ENCODE measurements around the gene WNT10A. TPM values are rescaled to one million over a fixed set of nuclear protein-coding genes. Genes with fewer than 3 reads are reported as not detected.

The WNT10A gene
- total RNA-seq, 1 donor = not detected

DNA sequence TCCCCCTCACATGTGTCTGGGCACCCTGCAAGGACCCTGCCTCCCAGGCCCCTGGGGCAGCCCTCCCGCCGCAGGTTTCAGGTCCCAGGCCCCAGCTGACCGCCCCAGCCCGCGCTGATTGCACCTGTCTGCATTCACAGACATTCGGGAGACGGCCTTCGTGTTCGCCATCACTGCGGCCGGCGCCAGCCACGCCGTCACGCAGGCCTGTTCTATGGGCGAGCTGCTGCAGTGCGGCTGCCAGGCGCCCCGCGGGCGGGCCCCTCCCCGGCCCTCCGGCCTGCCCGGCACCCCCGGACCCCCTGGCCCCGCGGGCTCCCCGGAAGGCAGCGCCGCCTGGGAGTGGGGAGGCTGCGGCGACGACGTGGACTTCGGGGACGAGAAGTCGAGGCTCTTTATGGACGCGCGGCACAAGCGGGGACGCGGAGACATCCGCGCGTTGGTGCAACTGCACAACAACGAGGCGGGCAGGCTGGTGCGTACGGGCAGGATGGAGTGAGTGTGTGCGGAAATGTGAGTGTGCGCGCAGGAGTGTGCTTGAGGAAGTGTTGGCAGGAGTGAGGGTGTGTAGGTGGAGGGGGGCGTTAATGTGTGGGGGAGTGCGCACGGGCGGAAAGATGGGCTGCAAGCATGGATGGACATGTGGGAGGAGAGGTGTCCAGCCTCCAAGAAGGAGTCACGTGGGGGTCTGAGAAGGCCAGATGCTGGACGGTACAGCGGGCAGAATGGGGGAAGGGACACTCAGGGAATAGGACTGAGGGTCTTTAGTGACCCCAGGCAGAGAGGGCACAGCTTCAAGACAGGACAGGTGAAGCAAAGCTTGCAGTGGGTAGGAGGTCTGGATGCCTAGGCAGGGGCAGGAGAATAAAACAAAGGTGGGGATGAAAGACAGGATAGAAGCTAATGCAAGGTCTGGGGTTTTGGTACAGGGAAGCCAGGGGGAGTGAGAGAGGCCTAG, 9.0 kb upstream of the WNT10A start:
- no peak overlapping the region for H3K4me3 ChIP-seq (ENCODE audit: low read depth, low read length)
- no peak for DNase-seq (ENCODE audit: low read depth)
- TF ChIP-seq, protein P1, sequence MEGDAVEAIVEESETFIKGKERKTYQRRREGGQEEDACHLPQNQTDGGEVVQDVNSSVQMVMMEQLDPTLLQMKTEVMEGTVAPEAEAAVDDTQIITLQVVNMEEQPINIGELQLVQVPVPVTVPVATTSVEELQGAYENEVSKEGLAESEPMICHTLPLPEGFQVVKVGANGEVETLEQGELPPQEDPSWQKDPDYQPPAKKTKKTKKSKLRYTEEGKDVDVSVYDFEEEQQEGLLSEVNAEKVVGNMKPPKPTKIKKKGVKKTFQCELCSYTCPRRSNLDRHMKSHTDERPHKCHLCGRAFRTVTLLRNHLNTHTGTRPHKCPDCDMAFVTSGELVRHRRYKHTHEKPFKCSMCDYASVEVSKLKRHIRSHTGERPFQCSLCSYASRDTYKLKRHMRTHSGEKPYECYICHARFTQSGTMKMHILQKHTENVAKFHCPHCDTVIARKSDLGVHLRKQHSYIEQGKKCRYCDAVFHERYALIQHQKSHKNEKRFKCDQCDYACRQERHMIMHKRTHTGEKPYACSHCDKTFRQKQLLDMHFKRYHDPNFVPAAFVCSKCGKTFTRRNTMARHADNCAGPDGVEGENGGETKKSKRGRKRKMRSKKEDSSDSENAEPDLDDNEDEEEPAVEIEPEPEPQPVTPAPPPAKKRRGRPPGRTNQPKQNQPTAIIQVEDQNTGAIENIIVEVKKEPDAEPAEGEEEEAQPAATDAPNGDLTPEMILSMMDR (IDR thresholded peaks at IDR 0.05; ENCODE audit: insufficient read depth, low read depth, low read length) = no peak

GRCh38 chr2:218872645-218873358, 7.8 kb upstream of the WNT10A start:
- no peak overlapping the region for H3K4me3 ChIP-seq (ENCODE audit: low read depth, low read length)
- TF ChIP-seq, protein P1 (IDR thresholded peaks at IDR 0.05; ENCODE audit: insufficient read depth, low read depth, low read length) = no peak
- DNase-seq (ENCODE audit: low read depth) = no peak

GRCh38 chr2:218873359-218874194, 7.1 kb upstream of the WNT10A start:
- no peak for DNase-seq (ENCODE audit: low read depth)
- H3K4me3 ChIP-seq (ENCODE audit: low read depth, low read length) = no peak overlapping the region
- TF ChIP-seq, protein P1 (IDR thresholded peaks at IDR 0.05; ENCODE audit: insufficient read depth, low read depth, low read length) = no peak

- no peak for DNase-seq (ENCODE audit: low read depth)
- H3K4me3 ChIP-seq (ENCODE audit: low read depth, low read length) = no peak overlapping the region
- TF ChIP-seq, protein P1 (IDR thresholded peaks at IDR 0.05; ENCODE audit: insufficient read depth, low read depth, low read length) = no peak
Observed at GRCh38 chr2:218875692-218876246, 4.9 kb upstream of the WNT10A start.

DNA sequence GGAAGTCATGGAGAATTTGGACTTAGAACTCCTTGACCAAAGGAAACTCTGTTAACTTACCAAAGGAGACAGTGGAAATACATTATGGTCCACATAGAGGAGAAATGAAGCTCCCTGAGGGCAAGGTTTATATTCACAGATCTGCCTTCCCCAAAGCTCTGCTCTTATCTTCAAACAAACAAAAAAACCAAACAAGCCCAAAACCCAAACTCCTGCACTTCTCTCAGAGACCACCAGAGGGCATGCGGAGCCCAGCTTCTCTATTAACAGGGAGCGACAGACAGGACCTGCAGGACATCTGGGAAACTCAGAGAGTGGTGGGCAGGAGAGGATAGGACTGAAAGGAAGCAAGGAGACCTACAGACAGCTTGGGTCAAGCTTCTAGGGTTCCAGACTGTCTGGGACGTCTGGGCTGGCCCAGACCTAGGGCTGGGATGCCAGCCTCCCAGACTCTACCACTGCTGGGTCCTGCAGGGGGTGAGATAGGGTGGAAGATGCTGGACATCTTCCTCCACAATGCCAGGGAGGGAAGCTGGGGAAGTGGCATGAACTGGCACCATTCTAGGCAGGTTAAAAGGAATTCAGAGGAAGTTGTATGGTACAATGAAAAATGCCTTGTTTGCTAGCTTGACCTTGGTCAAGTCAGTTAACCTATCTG, 4.0 kb upstream of the WNT10A start:
- TF ChIP-seq, protein P1 (IDR thresholded peaks at IDR 0.05; ENCODE audit: insufficient read depth, low read depth, low read length) = peak; percentile 99
- peak; percentile 71 for DNase-seq (ENCODE audit: low read depth)

DNA sequence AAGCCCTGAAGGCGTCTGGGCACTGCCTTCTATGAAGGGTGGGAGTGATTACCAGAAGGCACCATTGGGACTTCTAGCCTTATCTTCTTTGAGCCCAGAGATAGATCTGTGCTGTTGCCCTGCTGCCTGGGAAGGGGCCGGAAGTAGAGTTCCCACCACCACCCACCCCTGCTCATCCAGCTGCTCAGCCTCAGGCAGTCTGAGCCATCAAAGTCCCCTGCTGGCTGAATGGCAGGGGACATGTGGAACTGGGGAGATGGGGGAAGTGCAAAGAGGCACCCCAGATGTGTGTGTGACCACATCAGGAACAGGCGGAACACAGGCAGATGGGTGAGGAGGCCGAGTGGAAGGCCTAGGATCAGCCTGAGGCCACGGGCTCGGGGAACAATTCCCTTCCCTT, 3.3 kb upstream of the WNT10A start:
- no peak for DNase-seq (ENCODE audit: low read depth)
- TF ChIP-seq, protein P1 (IDR thresholded peaks at IDR 0.05; ENCODE audit: insufficient read depth, low read depth, low read length) = no peak

More for the DNA sequence above, 4.0 kb upstream of the WNT10A start:
- no peak overlapping the region for H3K4me3 ChIP-seq (ENCODE audit: low read depth, low read length)

More for the DNA sequence above, 3.3 kb upstream of the WNT10A start:
- no peak overlapping the region for H3K4me3 ChIP-seq (ENCODE audit: low read depth, low read length)

Data from fibroblast of villous mesenchyme (primary cell).